Colonic mucosa (tissue), 4 donors: ENCODE results near the gene GALNT11. TPM values are rescaled to one million over a fixed set of nuclear protein-coding genes. Genes with fewer than 3 reads are reported as not detected.
"Not testable (repeated sequence)": the region's sequence is repeated elsewhere in the genome, so short reads cannot be mapped to it uniquely, and the experiment has no call there.

Source experiments
- DNase-seq: peaks from one replicate; pipeline ENCODE4 v3.0.0-alpha.2; 2020
- H3K27ac ChIP-seq: fragments of 200-600 bp; one replicate; pipeline ENCODE4 v1.8.0; 2021
- H3K27me3 ChIP-seq: fragments of 200-600 bp; one replicate; pipeline ENCODE4 v1.8.0; 2021
- H3K36me3 ChIP-seq: fragments of 200-600 bp; one replicate; pipeline ENCODE4 v1.8.0; 2021
- H3K4me1 ChIP-seq: fragments of 200-600 bp; one replicate; pipeline ENCODE4 v1.8.0; 2021; ENCODE audit warnings: mild to moderate bottlenecking
- H3K4me3 ChIP-seq: fragments of 200-600 bp; one replicate; pipeline ENCODE4 v1.8.0; 2021
- H3K9ac ChIP-seq, 2 donors: one replicate each; pipeline ENCODE4 v1.7.0; 2013; ENCODE audit warnings: control low read depth in 2 of 2, low read depth in 2 of 2, low read length in 2 of 2
- H3K9me3 ChIP-seq: fragments of 200-600 bp; one replicate; pipeline ENCODE4 v1.8.0; 2021
- CTCF ChIP-seq: fragments of 200-600 bp; IDR thresholded peaks from one replicate; pipeline ENCODE4 v1.8.0; 2022; ENCODE audit warnings: antibody characterized with exemption, mild to moderate bottlenecking
- intact Hi-C: fragments of 100-400 bp; cut with DNase I; formaldehyde crosslinking; loops from one replicate; pipeline ENCODE4 v1.14.1; 2022
- total RNA-seq, 2 donors: library from RNA; stranded (reverse); fragmentation: NEBNext Ultra II Directional in 1 of 2; extraction: Animal tissue kit (Norgen Biotek cat#: 25700) in 1 of 2; gene quantifications; one replicate each; pipeline ENCODE4 v1.2.1, GENCODE V29; 2021
- donor health status: healthy.
- donor health status: DM: no; HTN: no; CAD: no.
- donor health status: DM: no; HTN: no; CAD: no.

GALNT11 gene
- total RNA-seq, 2 donors from 2014 or later = 18.5 to 20.8 TPM

- Histone ChIP-seq H3K27ac (no peak overlapping the region), H3K4me3 (no peak overlapping the region), H3K9me3 (no peaks in the 10 kb centered on the region), H3K9ac (no peak overlapping the region), H3K36me3 (no peaks in the 10 kb centered on the region), H3K4me1 (no peaks in the 10 kb centered on the region), H3K27me3 (no peaks in the 10 kb centered on the region)
- intact Hi-C loops = no loop called here
- DNase-seq = no peak
- no peak for TF ChIP-seq CTCF
These were observed 10.3 kb downstream of the GALNT11 start for GRCh38 chr7:152035817-152036216.

GRCh38 chr7:152038410-152038809 lies 12.9 kb downstream of the GALNT11 start:
- intact Hi-C loops, H3K36me3 ChIP-seq, H3K27ac ChIP-seq, H3K4me3 ChIP-seq, H3K9ac ChIP-seq, DNase-seq, H3K4me1 ChIP-seq, H3K27me3 ChIP-seq, H3K9me3 ChIP-seq: not testable (repeated sequence)

- H3K9ac ChIP-seq, H3K4me3 ChIP-seq, H3K27ac ChIP-seq, H3K27me3 ChIP-seq, intact Hi-C loops, DNase-seq, H3K4me1 ChIP-seq, H3K36me3 ChIP-seq, H3K9me3 ChIP-seq: not testable (repeated sequence)
These were observed 17.6 kb downstream of the GALNT11 start for GRCh38 chr7:152043086-152043485.

GRCh38 chr7:152044909-152045308 lies 19.4 kb downstream of the GALNT11 start:
- intact Hi-C loops, DNase-seq, H3K27ac ChIP-seq, H3K36me3 ChIP-seq, H3K9me3 ChIP-seq, H3K27me3 ChIP-seq, H3K4me1 ChIP-seq, H3K4me3 ChIP-seq, H3K9ac ChIP-seq: not testable (repeated sequence)

- Histone ChIP-seq H3K27me3 (no peaks in the 10 kb centered on the region), H3K4me1 (no peaks in the 10 kb centered on the region), H3K36me3 (no peaks in the 10 kb centered on the region), H3K27ac (no peak overlapping the region), H3K9ac (no peak overlapping the region), H3K4me3 (no peak overlapping the region), H3K9me3 (no peaks in the 10 kb centered on the region)
- intact Hi-C loops = no loop called here
- no peak for TF ChIP-seq CTCF
- DNase-seq = no peak
These were observed 21.1 kb downstream of the GALNT11 start for GRCh38 chr7:152046531-152046930.

GRCh38 chr7:152048051-152048450 lies 22.6 kb downstream of the GALNT11 start:
- intact Hi-C loops = no loop called here
- no peaks in the 10 kb centered on the region for H3K27me3 ChIP-seq
- H3K27ac ChIP-seq = no peak overlapping the region
- H3K4me3 ChIP-seq = no peak overlapping the region
- H3K9ac ChIP-seq = no peak overlapping the region
- no peaks in the 10 kb centered on the region for H3K9me3 ChIP-seq
- TF ChIP-seq CTCF = no peak
- DNase-seq = no peak
- no peaks in the 10 kb centered on the region for H3K4me1 ChIP-seq
- no peaks in the 10 kb centered on the region for H3K36me3 ChIP-seq

- H3K27me3 ChIP-seq = no peaks in the 10 kb centered on the region
- H3K9me3 ChIP-seq = no peaks in the 10 kb centered on the region
- H3K9ac ChIP-seq = no peak overlapping the region
- H3K4me1 ChIP-seq = no peaks in the 10 kb centered on the region
- H3K36me3 ChIP-seq = no peaks in the 10 kb centered on the region
- no peak overlapping the region for H3K4me3 ChIP-seq
- intact Hi-C loops = no loop called here
- no peak for TF ChIP-seq CTCF
- H3K27ac ChIP-seq = no peak overlapping the region
- DNase-seq = no peak
These were observed 25.1 kb downstream of the GALNT11 start for GRCh38 chr7:152050547-152050971.
